Thoracic aorta (tissue), 2 donors: Measurements from ENCODE around the gene ARID1B. TPM values are rescaled to one million over a fixed set of nuclear protein-coding genes. Genes with fewer than 3 reads are reported as not detected.

ENCODE experiments used
- ATAC-seq: fragments of 150-250 bp; one replicate; pipeline ENCODE4 v1.8.0; 2017; ENCODE audit warnings: low read depth; ENCODE audit not compliant: insufficient number of reproducible peaks, low FRiP score
- DNase-seq: peaks from one replicate; pipeline ENCODE4 v3.0.0-alpha.2; 2020; ENCODE audit warnings: low spot score
- H3K27ac ChIP-seq, 2 donors: fragments of 200-600 bp; sonication (generic); 1 replicate in 1 of 2; 2 replicates in 1 of 2; pipeline ENCODE4 v1.5.1; 2016; ENCODE audit warnings: mild to moderate bottlenecking in 2 of 2, moderate library complexity in 2 of 2
- H3K27me3 ChIP-seq: fragments of 200-600 bp; sonication (generic); replicated peaks from 2 replicates; pipeline ENCODE4 v1.6.0; 2016; ENCODE audit warnings: mild to moderate bottlenecking; ENCODE audit not compliant: insufficient read depth
- H3K36me3 ChIP-seq: fragments of 200-600 bp; sonication (generic); one replicate; pipeline ENCODE4 v1.5.1; 2016
- H3K4me1 ChIP-seq, 2 donors: fragments of 200-600 bp; sonication (generic); 1 replicate in 1 of 2; 2 replicates in 1 of 2; pipeline versions ENCODE4 v1.5.1 to v1.6.0; 2016; ENCODE audit warnings: low read depth in 2 of 2, mild to moderate bottlenecking in 1 of 2; ENCODE audit not compliant: control insufficient read depth in 1 of 2
- H3K4me3 ChIP-seq: fragments of 200-600 bp; sonication (generic); 2 replicates; pipeline ENCODE4 v1.5.1; 2016; ENCODE audit warnings: mild to moderate bottlenecking
- H3K9me3 ChIP-seq: fragments of 200-600 bp; sonication (generic); 2 replicates; pipeline ENCODE4 v1.5.1; 2016
- CTCF ChIP-seq: fragments of 200-600 bp; sonication (generic); IDR thresholded peaks from one replicate; pipeline ENCODE4 v1.5.1; 2019; ENCODE audit warnings: antibody characterized with exemption
- total RNA-seq, 2 donors: library from RNA; depleted of rRNA; stranded (reverse); fragments of >200 nt; gene quantifications; one replicate each; pipeline versions ENCODE4 v1.1.0 to v1.2.3, GENCODE V29; 2016

ARID1B gene
- total RNA-seq, 2 donors from 2014 or later: 120 to 158 TPM

GRCh38 chr6:157246048-157246630 is 469.0 kb downstream of the ARID1B start:
- no peaks in the 10 kb centered on the region for H3K9me3 ChIP-seq
- no peaks in the 10 kb centered on the region for H3K27me3 ChIP-seq
- no peaks in the 10 kb centered on the region for H3K36me3 ChIP-seq
- peak overlapping the region; percentile 75 to 96 for H3K27ac ChIP-seq
- no peak for TF ChIP-seq CTCF
- ATAC-seq (no peak), DNase-seq (no peak)
- H3K4me1 ChIP-seq: peaks cover 20 to 58% of the 10 kb centered on the region in 2 donors
- H3K4me3 ChIP-seq: no peak overlapping the region

GRCh38 chr6:157246771-157247484 is 469.8 kb downstream of the ARID1B start:
- ATAC-seq (no peak), DNase-seq (no peak)
- no peak for TF ChIP-seq CTCF
- no peaks in the 10 kb centered on the region for H3K27me3 ChIP-seq
- no peak overlapping the region for H3K4me3 ChIP-seq
- no peaks in the 10 kb centered on the region for H3K36me3 ChIP-seq
- no peaks in the 10 kb centered on the region for H3K9me3 ChIP-seq
- H3K4me1 ChIP-seq: peaks cover 17 to 50% of the 10 kb centered on the region in 2 donors
- H3K27ac ChIP-seq: peak overlapping the region; percentile 75 to 96

- no peak overlapping the region for H3K27ac ChIP-seq
- H3K27me3 ChIP-seq: no peaks in the 10 kb centered on the region
- H3K4me3 ChIP-seq: no peak overlapping the region
- H3K9me3 ChIP-seq: no peaks in the 10 kb centered on the region
- H3K4me1 ChIP-seq: peaks cover 17 to 43% of the 10 kb centered on the region in 2 donors
- ATAC-seq (no peak), DNase-seq (no peak)
- no peaks in the 10 kb centered on the region for H3K36me3 ChIP-seq
- TF ChIP-seq CTCF: no peak
Observed at GRCh38 chr6:157248264-157248663, 471.1 kb downstream of the ARID1B start.

GRCh38 chr6:157249826-157250225 is 472.6 kb downstream of the ARID1B start:
- no peak for ATAC-seq
- Histone ChIP-seq H3K4me1 (peaks cover 12 to 32% of the 10 kb centered on the region in 2 donors), H3K27me3 (no peaks in the 10 kb centered on the region), H3K9me3 (no peaks in the 10 kb centered on the region), H3K27ac (no peak overlapping the region), H3K36me3 (no peaks in the 10 kb centered on the region), H3K4me3 (no peak overlapping the region)
- TF ChIP-seq CTCF: no peak
- no peak for DNase-seq

- H3K4me3 ChIP-seq: no peak overlapping the region
Observed at GRCh38 chr6:157251586-157252247, 474.5 kb downstream of the ARID1B start.

More at GRCh38 chr6:157251586-157252247, 474.5 kb downstream of the ARID1B start:
- DNase-seq (no peak), ATAC-seq (no peak)
- Histone ChIP-seq H3K27ac (no peak overlapping the region), H3K9me3 (no peaks in the 10 kb centered on the region), H3K27me3 (no peaks in the 10 kb centered on the region), H3K36me3 (no peaks in the 10 kb centered on the region), H3K4me1 (peaks cover 0 to 13% of the 10 kb centered on the region in 2 donors)
- no peak for TF ChIP-seq CTCF
